ENCODE data around the gene IL25. TPM values are rescaled to one million over a fixed set of nuclear protein-coding genes. Genes with fewer than 3 reads are reported as not detected.
A peak's percentile ranks its signal among the peaks of the same experiment; 100 is the strongest.

The IL25 gene
- total and polyA plus RNA-seq, 2 of the 4 experiments (the other 2 are of a cell fraction), result not detected

DNA sequence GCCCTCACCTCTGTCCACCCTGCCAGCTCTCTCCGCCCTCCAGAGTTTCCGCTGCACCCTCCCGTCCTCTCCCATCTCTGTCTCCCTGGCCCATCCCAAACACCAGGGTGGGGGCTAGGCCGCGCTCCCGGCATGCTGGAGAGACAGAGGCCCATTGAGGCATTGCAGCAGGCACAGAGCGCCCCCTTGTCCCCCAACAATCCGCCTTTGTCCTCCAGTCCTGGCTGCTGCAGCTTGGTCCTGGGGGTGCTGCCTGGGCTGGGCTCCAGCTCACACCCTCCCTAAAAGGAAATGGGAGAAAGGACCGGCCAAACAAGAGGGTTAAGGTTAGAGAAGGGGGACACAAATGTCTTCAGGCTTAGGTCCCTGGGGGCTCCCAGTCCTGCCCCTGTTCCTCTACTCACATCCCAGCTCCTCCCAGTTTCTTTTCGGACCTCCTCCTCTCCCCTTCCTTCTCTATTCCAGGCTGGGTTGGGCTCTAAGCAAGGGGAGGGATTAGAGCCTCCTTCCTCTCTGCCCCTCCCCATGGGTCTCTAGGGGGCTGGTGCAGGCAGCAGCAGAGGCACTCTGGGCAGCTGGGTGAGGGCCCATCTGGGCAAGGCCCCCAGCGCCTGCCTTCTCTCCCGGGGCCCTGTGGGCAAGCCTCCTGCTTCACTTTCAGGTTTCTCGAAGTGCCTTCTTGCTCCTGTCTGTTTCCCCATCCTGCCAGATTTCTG, 4.0 kb downstream of the IL25 start, which contains the start of gene CMTM5:
TSS of gene CMTM5 (plus strand) at position 565 of the 716 bp plus-strand sequence. CDS start 206 bp downstream, outside the sequence.
- H2AFZ ChIP-seq (replicated peaks; ENCODE audit: low read length, poor library complexity), result peak within 1 kb of the TSS; percentile 36
- no peak within 1 kb of the TSS for H4K8ac ChIP-seq (ENCODE audit: low read depth in 2 of 2, low read length in 2 of 2)
- no peak within 1 kb of the TSS for H2BK20ac ChIP-seq (ENCODE audit: low read depth, low read length)
- intact Hi-C loops (cut with micrococcal nuclease), result no loop called here
- no peak for TF ChIP-seq FOS (IDR thresholded peaks at IDR 0.05; ENCODE audit: low read depth, low read length)
- DNase-seq (no peak), ATAC-seq (ENCODE audit: low read depth) (peak; percentile 48)
- no peaks in the 10 kb centered on the region for H4K20me1 ChIP-seq (ENCODE audit: insufficient read depth, low read length)
- H2AK5ac ChIP-seq (ENCODE audit: low read depth, low read length), result no peak within 1 kb of the TSS
- H2AK9ac ChIP-seq (replicated peaks; ENCODE audit: low read depth, low read length, poor library complexity), result no peak within 1 kb of the TSS
- H3K23ac ChIP-seq (ENCODE audit: low read depth, low read length), result no peak within 1 kb of the TSS
- no peak within 1 kb of the TSS for H3K27ac ChIP-seq (ENCODE audit: insufficient read depth, low read length)
- WGBS, 2 experiments (ENCODE audit: extremely low coverage in 2 of 2, insufficient read length in 1 of 2), result 17% methylated on average over 2 of the region's 13 CpGs; no CpG with 5 or more reads in 1 of the 2 experiments
- no peak within 1 kb of the TSS for H2BK120ac ChIP-seq (ENCODE audit: low read depth, low read length)
- no peaks in the 10 kb centered on the region for H3K9me3 ChIP-seq (ENCODE audit: control insufficient read depth, insufficient read depth, low read length)
- ChIA-PET POLR2A (ENCODE audit: unreplicated experiment) (no interaction called here), CTCF (no interaction called here)
- no peak within 1 kb of the TSS for H3K56ac ChIP-seq (ENCODE audit: extremely low read depth, insufficient read depth, low read length)
- H3K18ac ChIP-seq (ENCODE audit: low read depth, low read length), result no peak within 1 kb of the TSS
- H2BK15ac ChIP-seq (ENCODE audit: low read depth, low read length), result no peak within 1 kb of the TSS
- H2BK5ac ChIP-seq (ENCODE audit: low read depth, low read length, poor library complexity, severe bottlenecking), result no peak within 1 kb of the TSS
- no peaks in the 10 kb centered on the region for H3K36me3 ChIP-seq (ENCODE audit: control insufficient read depth, insufficient read depth, low read length)
- no TSS peak for BruUV-seq (replicated peaks)
- no peaks in the 10 kb centered on the region for H3K4me1 ChIP-seq (ENCODE audit: control insufficient read depth, insufficient read depth, low read length)
- dilution Hi-C loops (cut with HindIII; ENCODE audit: low sequenced_read_pairs, unreplicated experiment), result no loop called here
- peaks cover 47% of the 10 kb centered on the region for H3K27me3 ChIP-seq (ENCODE audit: control insufficient read depth, insufficient read depth, low read length)
- no peak within 1 kb of the TSS for H3K4me3 ChIP-seq (ENCODE audit: insufficient read depth, low read depth, low read length)
- H4K5ac ChIP-seq (ENCODE audit: low read depth, low read length), result no peak within 1 kb of the TSS
- H3K14ac ChIP-seq (replicated peaks; ENCODE audit: low read depth, low read length), result no peak within 1 kb of the TSS
- H3K4me2 ChIP-seq (ENCODE audit: low read depth, low read length), result no peak within 1 kb of the TSS
- H3K9me1 ChIP-seq (ENCODE audit: insufficient read depth, low read length), result no peaks in the 10 kb centered on the region
- no peak within 1 kb of the TSS for H4K91ac ChIP-seq (ENCODE audit: insufficient read depth, low read depth, low read length)
- H3K4ac ChIP-seq (ENCODE audit: low read depth, low read length), result no peak within 1 kb of the TSS
- no peaks in the 10 kb centered on the region for H3K79me1 ChIP-seq (ENCODE audit: low read depth in 1 of 2, low read length in 2 of 2)
- in situ Hi-C loops (cut with MboI; ENCODE audit: low sequenced_read_pairs), result loop anchor here (10.0 kb wide), 1 partner anchor 52 kb away; the partner anchor contains the start of gene PABPN1
- no peak within 1 kb of the TSS for H3K9ac ChIP-seq (ENCODE audit: low read depth, low read length)
